Breast epithelium (tissue), 4 donors: ENCODE data around the gene KITLG. TPM values are rescaled to one million over a fixed set of nuclear protein-coding genes. Genes with fewer than 3 reads are reported as not detected.

Experiments used
- DNase-seq, 2 donors: peaks; one replicate each; pipeline ENCODE4 v3.0.0-alpha.2; 2019; ENCODE audit warnings: low spot score in 2 of 2
- H3K27ac ChIP-seq, 2 donors: fragments of 200-600 bp; sonication (generic) in 1 of 2; one replicate each; pipeline ENCODE4 v1.5.1; 2016 to 2019; ENCODE audit warnings: mild to moderate bottlenecking in 1 of 2
- H3K27me3 ChIP-seq, 2 donors: fragments of 200-600 bp; sonication (generic) in 1 of 2; one replicate each; pipeline versions ENCODE4 v1.5.1 to v1.6.0; 2017 to 2019; ENCODE audit warnings: control low read depth in 1 of 2, mild to moderate bottlenecking in 1 of 2
- H3K36me3 ChIP-seq: fragments of 200-600 bp; one replicate; pipeline ENCODE4 v1.5.1; 2019
- H3K4me1 ChIP-seq, 2 donors: fragments of 200-600 bp; sonication (generic); one replicate each; pipeline ENCODE4 v1.5.1; 2016 to 2019; ENCODE audit warnings: control low read depth in 1 of 2
- H3K4me3 ChIP-seq, 3 donors: fragments of 200-600 bp; sonication (generic); 1 replicate in 2 of 3; 2 replicates in 1 of 3; pipeline ENCODE4 v1.5.1; 2016 to 2019; ENCODE audit warnings: mild to moderate bottlenecking in 3 of 3, moderate library complexity in 2 of 3
- H3K9me3 ChIP-seq, 2 donors: fragments of 200-600 bp; sonication (generic) in 1 of 2; one replicate each; pipeline ENCODE4 v1.5.1; 2016 to 2019; ENCODE audit warnings: control low read depth in 1 of 2
- CTCF ChIP-seq, 3 donors: fragments of 450-650 bp; IDR thresholded peaks; one replicate each; pipeline ENCODE4 v1.5.1; 2016 to 2017; ENCODE audit warnings: antibody characterized with exemption in 3 of 3, mild to moderate bottlenecking in 3 of 3, moderate library complexity in 3 of 3
- POLR2A ChIP-seq: fragments of 450-650 bp; IDR thresholded peaks from one replicate; pipeline ENCODE4 v1.6.1; 2016; ENCODE audit warnings: antibody characterized with exemption, mild to moderate bottlenecking, moderate library complexity
- POLR2AphosphoS5 ChIP-seq, 3 donors: sonication (generic); formaldehyde crosslinking; IDR thresholded peaks; one replicate each; pipeline ENCODE4 v1.6.1; 2017; ENCODE audit warnings: antibody characterized with exemption in 3 of 3
- intact Hi-C: fragments of 100-400 bp; cut with DNase I; formaldehyde crosslinking; loops from one replicate; pipeline ENCODE4 v1.15.1; 2023; ENCODE audit warnings: low total_unique reads
- total RNA-seq, 3 donors: library from RNA; depleted of rRNA; stranded (reverse); fragments of >200 nt; gene quantifications; one replicate each; pipeline ENCODE4 v1.1.0, GENCODE V29; 2016

The KITLG gene
- total RNA-seq, 3 donors from 2014 or later, result 18.4 to 31.8 (median 26.5) TPM

GRCh38 chr12:88624911-88625310, 44.6 kb upstream of the KITLG start:
- Histone ChIP-seq H3K4me1 (no peaks in the 10 kb centered on the region), H3K36me3 (no peaks in the 10 kb centered on the region), H3K27me3 (no peaks in the 10 kb centered on the region), H3K4me3 (no peak overlapping the region), H3K9me3 (peaks cover 0 to 3% of the 10 kb centered on the region in 2 donors), H3K27ac (no peak overlapping the region)
- no peak for TF ChIP-seq CTCF (IDR thresholded peaks at IDR 0.05)
- TF ChIP-seq POLR2AphosphoS5 (IDR thresholded peaks at IDR 0.05), result no peak
- TF ChIP-seq POLR2A, result no peak
- intact Hi-C loops, result no loop called here
- DNase-seq, result no peak

DNA sequence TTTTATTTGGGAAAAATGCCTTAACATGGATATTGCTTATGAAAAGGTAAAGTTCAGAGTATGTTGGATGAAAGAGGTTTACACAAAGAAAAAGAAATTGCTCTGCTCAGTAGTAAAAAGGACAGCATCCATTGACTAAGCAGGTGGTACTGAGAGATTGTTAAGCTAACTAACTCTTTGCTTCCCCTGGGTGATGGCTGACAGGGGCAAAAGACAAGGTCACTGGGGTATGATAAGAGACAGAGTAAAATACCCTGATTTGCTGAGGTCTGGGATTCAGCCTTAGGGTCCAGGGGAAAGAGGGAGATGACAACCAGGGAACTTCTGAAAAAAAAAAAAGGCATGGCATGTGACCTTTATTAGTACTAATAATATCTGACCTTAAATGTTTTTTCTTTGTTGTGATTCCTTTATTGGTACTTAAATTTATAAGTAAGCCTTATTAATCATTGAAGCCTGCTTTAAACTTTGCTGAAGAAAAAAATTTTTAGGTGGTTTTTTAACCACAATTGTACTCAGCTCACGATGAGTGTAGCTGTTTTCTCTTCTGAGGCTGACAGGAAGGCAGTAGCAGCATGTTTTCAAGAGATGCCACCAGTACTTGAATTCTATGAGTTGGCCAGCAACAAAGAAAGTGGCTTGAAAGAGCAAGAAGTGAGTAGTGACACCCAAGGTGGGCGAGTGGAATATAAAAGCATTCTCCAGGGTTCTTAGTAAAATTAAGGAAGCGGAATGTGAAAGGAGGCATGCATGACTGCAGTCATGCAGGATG, 43.7 kb upstream of the KITLG start:
- H3K9me3 ChIP-seq, result peaks cover 0 to 3% of the 10 kb centered on the region in 2 donors
- no peak overlapping the region for H3K4me3 ChIP-seq
- H3K27ac ChIP-seq, result no peak overlapping the region
- no peaks in the 10 kb centered on the region for H3K27me3 ChIP-seq
- no peak for DNase-seq
- no peaks in the 10 kb centered on the region for H3K4me1 ChIP-seq
- no peaks in the 10 kb centered on the region for H3K36me3 ChIP-seq
- intact Hi-C loops, result no loop called here
- TF ChIP-seq POLR2AphosphoS5 (IDR thresholded peaks at IDR 0.05), result no peak
- TF ChIP-seq CTCF (IDR thresholded peaks at IDR 0.05), result no peak
- no peak for TF ChIP-seq POLR2A

- Histone ChIP-seq H3K4me3 (no peak overlapping the region), H3K4me1 (no peaks in the 10 kb centered on the region), H3K36me3 (no peaks in the 10 kb centered on the region), H3K27me3 (no peaks in the 10 kb centered on the region), H3K9me3 (peaks cover 3 to 4% of the 10 kb centered on the region in 2 donors), H3K27ac (no peak overlapping the region)
- DNase-seq, result no peak
- intact Hi-C loops, result no loop called here
- TF ChIP-seq POLR2A, result no peak
- TF ChIP-seq POLR2AphosphoS5 (IDR thresholded peaks at IDR 0.05), result no peak
- TF ChIP-seq CTCF (IDR thresholded peaks at IDR 0.05), result no peak
Measured at GRCh38 chr12:88617352-88617751, 37.1 kb upstream of the KITLG start.

DNA sequence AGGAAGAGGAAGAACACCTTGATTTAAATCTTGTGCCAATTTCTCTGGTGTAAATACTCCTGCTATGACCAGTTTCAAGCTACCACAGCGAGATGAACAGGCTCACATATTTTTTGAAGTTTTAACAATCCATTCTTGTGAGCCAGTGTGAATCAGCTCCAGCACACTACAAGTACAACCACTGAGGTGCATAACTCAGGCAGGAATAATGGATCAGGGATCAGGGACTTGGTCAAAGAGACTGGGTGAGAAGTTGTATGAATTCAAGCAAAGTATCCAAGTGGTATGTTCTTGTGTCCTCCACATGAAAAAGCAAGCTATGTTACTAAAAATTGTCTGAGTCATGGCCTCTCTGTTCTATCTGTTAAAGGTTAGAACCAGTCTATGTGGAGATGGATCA, 35.2 kb upstream of the KITLG start:
- intact Hi-C loops, result no loop called here
- Histone ChIP-seq H3K4me1 (no peaks in the 10 kb centered on the region), H3K27ac (no peak overlapping the region), H3K9me3 (peaks cover 0 to 4% of the 10 kb centered on the region in 2 donors), H3K4me3 (no peak overlapping the region), H3K36me3 (no peaks in the 10 kb centered on the region), H3K27me3 (no peaks in the 10 kb centered on the region)
- no peak for DNase-seq
- no peak for TF ChIP-seq POLR2AphosphoS5 (IDR thresholded peaks at IDR 0.05)
- TF ChIP-seq POLR2A, result no peak

GRCh38 chr12:88604646-88605045, 24.4 kb upstream of the KITLG start:
- Histone ChIP-seq H3K4me3 (no peak overlapping the region), H3K27me3 (no peaks in the 10 kb centered on the region), H3K36me3 (no peaks in the 10 kb centered on the region), H3K27ac (no peak overlapping the region), H3K9me3 (peaks cover 0 to 5% of the 10 kb centered on the region in 2 donors), H3K4me1 (no peaks in the 10 kb centered on the region)
- DNase-seq, result no peak
- intact Hi-C loops, result no loop called here
- TF ChIP-seq POLR2A (no peak), CTCF (IDR thresholded peaks at IDR 0.05) (no peak), POLR2AphosphoS5 (IDR thresholded peaks at IDR 0.05) (no peak)
